Urinary bladder (tissue), 4 donors: ENCODE measurements around the gene LAMC1. TPM values are rescaled to one million over a fixed set of nuclear protein-coding genes. Genes with fewer than 3 reads are reported as not detected.

Experiments used
- DNase-seq: peaks from one replicate; pipeline ENCODE4 v3.0.0-alpha.2; 2015; ENCODE audit errors: extremely low spot score
- H3K27ac ChIP-seq: one replicate; pipeline ENCODE4 v1.5.1; 2013; ENCODE audit warnings: low read depth, mild to moderate bottlenecking, moderate library complexity
- H3K36me3 ChIP-seq: one replicate; pipeline ENCODE4 v1.6.1; 2013; ENCODE audit warnings: mild to moderate bottlenecking, moderate library complexity; ENCODE audit not compliant: insufficient read depth
- H3K4me1 ChIP-seq: one replicate; pipeline ENCODE4 v1.6.1; 2013; ENCODE audit warnings: mild to moderate bottlenecking, moderate library complexity; ENCODE audit not compliant: insufficient read depth
- H3K4me3 ChIP-seq: one replicate; pipeline ENCODE4 v1.5.1; 2013; ENCODE audit warnings: low read depth, low read length
- WGBS: extraction: QIAGEN DNeasy Blood & Tissue Kit; methylation state at CpG from one replicate; pipeline ENCODE4 v1.1.7; 2013; 5-methylcytosine and 5-hydroxymethylcytosine counted together
- polyA plus RNA-seq: library from polyadenylated mRNA; stranded (reverse); fragments of 200-250 nt; gene quantifications from one replicate; pipeline ENCODE4 v1.2.3, GENCODE V29; 2013
- total RNA-seq: library from RNA; depleted of rRNA; stranded (reverse); fragments of >200 nt; gene quantifications from one replicate; pipeline ENCODE4 v1.2.3, GENCODE V29; 2014
- donor health status: healthy with polysubstance abuse.
- donor health status: healthy.

The LAMC1 gene
- total and polyA plus RNA-seq, 2 donors: 178 to 279 TPM

DNA sequence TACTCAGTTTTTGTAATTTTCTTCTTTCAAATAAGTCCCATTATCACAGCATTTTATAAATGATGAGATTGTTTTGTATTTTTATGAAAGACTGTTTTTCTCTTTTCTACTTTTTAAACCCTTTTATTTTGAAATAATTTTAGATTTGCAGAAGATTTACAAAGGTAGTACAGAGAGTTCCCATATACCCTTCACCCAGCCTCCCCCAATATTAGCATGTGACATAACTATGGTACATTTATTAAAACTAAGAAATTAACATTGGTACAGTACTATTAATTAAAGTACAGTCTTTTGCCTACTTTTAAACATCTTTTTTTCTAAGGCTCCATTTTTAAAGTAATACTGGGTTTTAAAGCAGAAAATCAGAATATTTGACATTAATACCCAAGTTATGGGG, 127.2 kb downstream of the LAMC1 start:
- Histone ChIP-seq H3K36me3 (no peaks in the 10 kb centered on the region), H3K27ac (no peak overlapping the region), H3K4me1 (no peaks in the 10 kb centered on the region), H3K4me3 (no peak overlapping the region)
- no peak for DNase-seq

DNA sequence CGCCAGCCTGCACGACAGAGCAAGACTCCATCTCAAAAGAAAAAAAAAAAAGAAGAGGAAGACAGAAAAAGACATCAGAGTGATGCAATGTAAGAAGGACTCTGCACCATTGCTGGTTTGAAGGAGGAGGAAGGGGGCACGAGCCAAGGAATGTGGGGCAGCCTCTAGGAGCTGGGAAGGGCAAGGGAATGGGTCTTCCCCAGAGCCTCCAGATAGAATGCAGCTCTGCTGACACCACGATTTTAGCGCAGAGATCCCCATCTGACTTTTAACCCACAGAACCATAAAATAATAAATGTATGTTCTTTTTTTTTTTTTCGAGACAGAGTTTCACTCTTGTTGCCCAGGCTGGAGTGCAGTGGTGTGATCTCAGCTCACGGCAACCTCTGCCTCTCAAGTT, 129.0 kb downstream of the LAMC1 start:
- no peaks in the 10 kb centered on the region for H3K36me3 ChIP-seq
- no peak overlapping the region for H3K27ac ChIP-seq
- no peak for DNase-seq
- H3K4me3 ChIP-seq: no peak overlapping the region
- H3K4me1 ChIP-seq: no peaks in the 10 kb centered on the region
- 87% methylated on average over 7 of the region's 7 CpGs for WGBS

DNA sequence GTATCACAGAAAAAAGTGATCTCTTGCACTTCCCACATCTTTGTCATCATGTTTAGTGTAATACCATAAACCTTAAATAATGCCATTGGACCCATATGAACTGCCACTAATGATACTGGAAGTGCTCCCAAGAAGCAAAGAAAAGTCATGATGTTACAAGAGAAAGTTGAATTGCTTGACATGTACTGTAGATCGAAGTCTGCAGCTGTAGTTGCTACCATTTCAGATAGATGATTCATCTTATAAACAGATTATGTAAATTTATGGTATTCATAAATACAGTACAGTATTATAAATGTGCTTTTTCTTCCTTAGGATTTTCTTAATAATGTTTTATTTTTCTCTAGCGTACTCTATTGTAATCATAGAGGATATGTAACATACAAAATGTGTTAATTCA, 132.7 kb downstream of the LAMC1 start:
- no peak overlapping the region for H3K27ac ChIP-seq
- H3K36me3 ChIP-seq: no peaks in the 10 kb centered on the region
- no peaks in the 10 kb centered on the region for H3K4me1 ChIP-seq
- no peak for DNase-seq
- WGBS: 55% methylated on average over 2 of the region's 2 CpGs
- no peak overlapping the region for H3K4me3 ChIP-seq

DNA sequence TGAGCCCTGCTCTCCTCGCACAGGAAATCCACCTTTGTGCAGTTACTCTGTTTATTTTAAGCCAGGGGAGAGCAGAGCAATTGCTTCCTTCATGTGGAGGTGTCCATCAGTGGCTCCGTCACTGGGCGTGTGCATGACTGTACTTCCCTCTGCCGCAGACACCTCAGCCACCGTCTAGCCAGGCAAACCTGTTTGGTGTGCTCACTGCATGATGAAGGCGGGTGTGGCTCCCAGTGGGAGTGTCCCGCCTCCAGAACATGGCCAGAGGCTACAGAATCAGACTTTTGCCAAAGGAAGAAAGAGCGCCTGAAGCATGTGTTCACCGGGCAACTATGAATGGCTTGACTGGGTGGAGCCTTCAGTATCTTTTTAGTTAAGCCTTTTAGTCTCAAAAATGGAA, 136.7 kb downstream of the LAMC1 start:
- 85% methylated on average over 9 of the region's 9 CpGs for WGBS
- Histone ChIP-seq H3K27ac (no peak overlapping the region), H3K36me3 (no peaks in the 10 kb centered on the region), H3K4me3 (no peak overlapping the region), H3K4me1 (no peaks in the 10 kb centered on the region)
- DNase-seq: peak; percentile 81

DNA sequence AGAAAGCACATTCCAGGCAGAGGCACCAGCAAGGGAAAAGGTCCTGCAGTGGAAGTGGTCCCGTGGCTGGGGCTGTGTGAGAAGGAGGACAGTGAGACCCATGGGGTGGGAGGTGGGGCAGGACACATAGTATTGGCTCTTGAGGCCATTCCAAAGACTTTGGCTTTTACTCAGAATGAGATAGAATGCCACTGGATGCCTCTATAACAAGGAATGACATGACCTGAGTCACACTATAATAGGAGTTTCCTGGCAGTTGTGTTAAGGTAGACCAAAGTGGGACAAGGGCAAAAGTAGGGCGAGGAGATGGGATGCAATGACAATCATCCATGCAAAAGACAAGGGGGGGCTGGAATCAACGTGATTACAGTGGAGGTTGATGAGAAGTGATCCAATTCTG, 138.2 kb downstream of the LAMC1 start:
- DNase-seq: no peak
- no peak overlapping the region for H3K27ac ChIP-seq
- no peaks in the 10 kb centered on the region for H3K4me1 ChIP-seq
- no peaks in the 10 kb centered on the region for H3K36me3 ChIP-seq
- H3K4me3 ChIP-seq: no peak overlapping the region
- 78% methylated on average over 3 of the region's 3 CpGs for WGBS

DNA sequence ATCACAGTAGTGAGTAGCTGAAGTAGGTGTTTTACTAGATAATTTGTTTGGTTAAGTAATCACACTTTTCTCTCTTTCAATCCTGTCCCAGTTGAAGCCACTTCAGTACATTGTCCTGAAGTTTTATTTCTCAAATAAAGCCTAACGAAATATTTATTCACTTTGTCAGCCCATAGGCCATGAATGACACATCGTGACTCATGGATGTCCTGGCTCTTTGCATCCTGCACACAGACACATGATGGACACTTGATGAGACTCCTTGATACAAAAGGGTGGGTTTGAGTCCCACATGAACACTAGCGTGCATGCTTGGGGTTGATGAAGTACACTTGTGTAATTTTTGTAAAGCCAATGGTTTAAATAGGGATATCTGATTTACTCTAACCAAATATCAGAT, 140.1 kb downstream of the LAMC1 start:
- Histone ChIP-seq H3K27ac (no peak overlapping the region), H3K4me3 (no peak overlapping the region), H3K4me1 (no peaks in the 10 kb centered on the region), H3K36me3 (no peaks in the 10 kb centered on the region)
- DNase-seq: no peak
- 85% methylated on average over 3 of the region's 3 CpGs for WGBS

DNA sequence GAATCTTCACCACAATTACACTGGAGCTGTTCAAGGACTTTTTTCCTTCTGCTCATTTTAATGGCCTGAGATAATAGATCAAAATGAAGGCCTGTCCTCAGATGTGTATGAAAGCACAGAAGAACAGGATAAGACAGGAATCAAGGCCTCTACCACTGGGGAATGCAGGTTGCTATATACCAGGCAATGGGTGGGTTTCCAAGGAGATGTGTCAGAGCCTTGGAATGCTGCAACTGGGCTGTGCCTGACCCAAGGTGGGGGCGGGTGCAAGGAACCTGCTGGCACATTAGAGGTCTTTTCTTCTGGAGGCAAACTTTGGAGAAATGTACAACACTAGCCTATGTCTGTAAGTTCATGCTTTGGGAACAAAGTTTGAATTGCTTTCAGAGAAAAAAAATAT, 141.1 kb downstream of the LAMC1 start:
- no peaks in the 10 kb centered on the region for H3K36me3 ChIP-seq
- H3K4me3 ChIP-seq: no peak overlapping the region
- no peak for DNase-seq
- 90% methylated on average over 1 of the region's 1 CpG for WGBS
- H3K27ac ChIP-seq: no peak overlapping the region
- H3K4me1 ChIP-seq: no peaks in the 10 kb centered on the region

DNA sequence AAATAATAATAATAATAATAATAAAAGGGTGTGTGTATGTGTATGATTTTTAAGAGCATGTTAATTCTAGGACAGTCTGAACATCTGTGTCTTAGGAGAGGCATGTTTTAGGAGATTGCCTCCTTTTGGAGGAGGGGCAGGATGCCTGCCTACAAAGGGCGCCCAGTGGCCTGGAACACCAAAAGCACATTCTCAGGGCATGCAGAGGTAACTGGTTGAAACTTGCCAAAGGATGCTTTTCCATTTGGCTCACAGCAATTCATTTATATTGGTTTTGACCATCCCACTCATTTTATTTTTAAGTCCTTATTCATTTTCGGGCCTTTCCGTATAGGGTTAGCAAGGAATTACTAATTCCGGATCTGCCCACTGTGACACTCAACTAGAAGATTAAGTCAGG, 141.7 kb downstream of the LAMC1 start:
- Histone ChIP-seq H3K4me1 (no peaks in the 10 kb centered on the region), H3K36me3 (no peaks in the 10 kb centered on the region), H3K27ac (no peak overlapping the region), H3K4me3 (no peak overlapping the region)
- 98% methylated on average over 4 of the region's 4 CpGs for WGBS
- DNase-seq: no peak

DNA sequence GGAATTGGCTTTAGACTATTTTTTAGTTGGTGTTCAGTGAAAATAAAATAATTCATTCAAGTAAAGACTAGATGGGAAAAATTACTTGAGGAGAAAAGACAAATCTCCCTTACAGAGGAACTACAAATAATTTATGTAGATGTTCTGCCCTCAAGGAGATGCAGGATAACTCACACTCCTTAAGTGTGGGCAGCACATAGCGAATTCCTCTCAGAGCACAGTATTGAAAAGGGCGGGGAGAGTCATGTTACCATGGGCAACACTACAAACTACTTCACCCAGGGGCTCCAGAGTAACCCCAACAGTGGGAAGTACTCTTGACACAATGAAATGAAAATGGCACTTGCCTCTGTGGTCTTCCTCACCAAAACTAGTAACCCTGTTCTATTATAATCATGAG, 142.2 kb downstream of the LAMC1 start:
- Histone ChIP-seq H3K36me3 (no peaks in the 10 kb centered on the region), H3K4me1 (no peaks in the 10 kb centered on the region), H3K27ac (no peak overlapping the region), H3K4me3 (no peak overlapping the region)
- DNase-seq: no peak
- 96% methylated on average over 2 of the region's 2 CpGs for WGBS

DNA sequence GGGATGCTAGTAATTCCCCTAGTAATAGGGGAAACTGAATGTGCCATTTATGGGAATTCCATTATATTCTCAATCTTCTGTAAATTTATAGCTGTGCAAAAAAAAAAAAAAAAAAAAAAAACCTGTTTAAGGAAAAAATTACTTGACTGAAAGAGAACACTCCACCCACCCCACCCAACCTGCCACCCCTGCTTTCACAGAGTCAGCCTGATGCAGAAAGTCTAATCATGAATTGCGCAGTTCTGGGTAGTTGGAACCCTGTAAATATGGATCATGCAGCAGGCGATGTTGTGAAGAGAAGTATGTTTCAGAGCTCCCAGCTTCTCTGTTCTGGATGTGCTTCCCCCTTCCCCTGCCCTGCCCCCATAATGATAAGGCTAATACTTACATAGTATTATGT, 143.2 kb downstream of the LAMC1 start:
- no peak overlapping the region for H3K27ac ChIP-seq

DNA sequence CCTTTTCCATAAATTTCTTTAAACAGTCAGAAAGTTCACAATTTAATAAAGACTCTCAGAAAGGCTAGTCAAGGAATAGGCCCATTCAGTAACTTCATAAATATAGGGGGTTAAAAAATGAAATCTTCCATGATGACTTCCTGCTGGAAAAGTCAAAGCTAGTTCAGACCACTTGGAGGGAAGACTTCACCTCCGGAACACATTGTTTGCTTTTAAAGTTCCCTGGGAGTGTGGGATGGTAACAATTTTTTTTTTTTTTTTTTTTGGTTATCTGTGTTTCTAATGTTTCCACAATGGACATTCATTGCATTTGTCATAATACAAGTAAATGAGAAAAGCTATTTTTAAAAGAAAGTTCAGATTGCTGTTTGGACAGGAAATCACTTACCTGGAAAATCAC, 144.5 kb downstream of the LAMC1 start:
- no peak overlapping the region for H3K4me3 ChIP-seq
- no peaks in the 10 kb centered on the region for H3K36me3 ChIP-seq
- no peak for DNase-seq
- H3K27ac ChIP-seq: no peak overlapping the region
- H3K4me1 ChIP-seq: no peaks in the 10 kb centered on the region
- 74% methylated on average over 1 of the region's 1 CpG for WGBS

More for the DNA sequence above, 143.2 kb downstream of the LAMC1 start:
- H3K36me3 ChIP-seq: no peaks in the 10 kb centered on the region
- H3K4me1 ChIP-seq: no peaks in the 10 kb centered on the region
- no peak for DNase-seq
- WGBS: 100% methylated on average over 2 of the region's 2 CpGs
- H3K4me3 ChIP-seq: no peak overlapping the region

DNA sequence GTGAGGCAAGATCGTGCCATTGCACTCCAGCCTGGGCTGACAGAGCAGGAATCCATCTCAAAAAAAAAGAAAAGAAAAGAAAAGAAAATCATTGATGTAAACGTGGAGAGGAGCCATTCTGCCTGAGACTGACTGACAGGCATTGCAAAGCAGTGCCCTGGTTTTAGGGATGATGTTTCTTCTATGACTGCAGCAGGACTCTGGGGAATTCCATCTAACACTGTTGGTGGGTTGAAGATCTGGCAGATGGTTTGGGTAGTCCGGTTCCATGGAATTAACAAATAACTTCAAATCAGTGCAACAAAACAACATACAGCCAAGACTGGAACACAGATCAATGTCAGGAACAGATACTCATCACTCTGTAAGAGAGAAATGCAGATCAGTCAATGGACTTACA, 145.1 kb downstream of the LAMC1 start:
- H3K4me1 ChIP-seq: no peaks in the 10 kb centered on the region
- no peak overlapping the region for H3K27ac ChIP-seq
- no peak overlapping the region for H3K4me3 ChIP-seq
- 77% methylated on average over 3 of the region's 3 CpGs for WGBS
- no peaks in the 10 kb centered on the region for H3K36me3 ChIP-seq
- no peak for DNase-seq

DNA sequence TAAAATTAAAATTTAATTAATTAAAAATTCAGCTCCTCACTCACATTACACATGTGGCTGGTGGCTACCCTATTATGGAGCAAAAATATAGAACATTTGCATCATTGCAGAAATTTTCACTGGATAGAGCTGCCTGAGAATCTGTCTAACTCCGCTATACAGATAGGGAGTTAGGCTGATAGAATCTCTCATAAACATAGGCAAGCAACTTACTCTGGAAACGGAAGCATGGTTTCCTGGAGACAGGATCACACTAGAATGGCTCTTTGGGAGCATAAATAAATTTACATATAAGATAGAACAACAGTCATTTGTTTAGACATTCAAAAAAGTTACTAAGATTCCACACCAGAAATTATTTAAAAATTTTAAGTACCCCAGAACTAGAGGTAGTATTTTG, 150.6 kb downstream of the LAMC1 start:
- no peaks in the 10 kb centered on the region for H3K36me3 ChIP-seq
- 69% methylated on average over 2 of the region's 2 CpGs for WGBS
- no peaks in the 10 kb centered on the region for H3K4me1 ChIP-seq
- DNase-seq: no peak
- no peak overlapping the region for H3K27ac ChIP-seq
- no peak overlapping the region for H3K4me3 ChIP-seq

DNA sequence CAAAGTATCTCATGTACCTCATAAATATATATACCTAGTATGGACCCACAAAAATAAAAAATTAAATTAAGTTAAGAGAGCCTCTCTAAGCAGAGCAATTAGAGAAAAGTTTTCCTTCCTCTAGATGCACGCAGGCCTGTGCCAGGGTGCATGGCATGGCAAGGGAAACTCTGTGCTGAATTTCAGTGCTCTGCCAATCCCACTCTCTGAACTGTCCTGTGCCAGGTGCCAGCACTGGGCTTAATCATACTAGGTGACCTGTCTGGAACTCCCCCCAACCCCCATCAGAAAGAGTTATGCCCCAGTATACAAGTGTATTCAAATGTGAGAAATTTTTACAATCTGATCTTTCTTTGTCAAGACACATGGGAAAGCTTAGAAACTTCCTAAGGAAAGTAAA, 152.4 kb downstream of the LAMC1 start:
- H3K4me3 ChIP-seq: no peak overlapping the region
- WGBS: 83% methylated on average over 1 of the region's 1 CpG
- no peaks in the 10 kb centered on the region for H3K36me3 ChIP-seq
- no peaks in the 10 kb centered on the region for H3K4me1 ChIP-seq
- no peak overlapping the region for H3K27ac ChIP-seq
- no peak for DNase-seq

DNA sequence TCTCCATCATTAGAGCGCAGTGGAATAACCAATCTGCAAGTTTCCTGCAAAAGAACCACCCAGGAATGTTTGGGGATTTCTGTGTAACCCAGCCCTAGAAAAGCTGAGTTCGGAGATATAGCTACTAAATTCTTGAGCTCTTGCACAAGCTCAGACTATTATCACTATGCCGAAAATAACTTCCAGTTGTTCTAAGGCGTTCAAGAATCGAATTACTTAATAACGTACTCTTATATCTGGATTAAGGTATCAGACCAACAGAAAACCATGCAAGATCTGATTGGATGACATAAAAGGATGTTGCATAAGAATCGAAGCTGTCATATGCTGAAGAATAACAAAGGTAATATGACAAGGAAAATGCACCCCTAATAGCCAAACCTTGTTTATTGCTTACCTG, 155.3 kb downstream of the LAMC1 start:
- H3K36me3 ChIP-seq: no peaks in the 10 kb centered on the region
- H3K4me3 ChIP-seq: no peak overlapping the region
- 53% methylated on average over 7 of the region's 7 CpGs for WGBS
- no peaks in the 10 kb centered on the region for H3K4me1 ChIP-seq
- no peak for DNase-seq
- no peak overlapping the region for H3K27ac ChIP-seq
